NCI-H510A treated with DMSO at 0.1 percent for 48 hours (cell line): Measurements from ENCODE around the gene TDP1.
"Not testable (repeated sequence)": the region's sequence is repeated elsewhere in the genome, so short reads cannot be mapped to it uniquely, and the experiment has no call there.

Experiments
- DNase-seq: peaks from one replicate; lab custom pipeline; 2025; lab: John Stamatoyannopoulos, UW

The TDP1 gene

GRCh38 chr14:89990218-89990617, 34.5 kb downstream of the TDP1 start:
- no peak for DNase-seq

- DNase-seq: no peak
Observed at GRCh38 chr14:89990623-89991275, 35.0 kb downstream of the TDP1 start.

- DNase-seq: no peak
Observed at GRCh38 chr14:89992273-89992672, 36.5 kb downstream of the TDP1 start.

- no peak for DNase-seq
Observed at GRCh38 chr14:89996963-89997362, 41.2 kb downstream of the TDP1 start.

GRCh38 chr14:90000935-90001334, 45.2 kb downstream of the TDP1 start:
- no peak for DNase-seq

- DNase-seq: no peak
Observed at GRCh38 chr14:90003526-90004307, 48.0 kb downstream of the TDP1 start.

GRCh38 chr14:90005441-90005840, 49.7 kb downstream of the TDP1 start:
- DNase-seq: no peak

- no peak for DNase-seq
Observed at GRCh38 chr14:90005939-90006530, 50.3 kb downstream of the TDP1 start.

GRCh38 chr14:90017371-90017770, 61.6 kb downstream of the TDP1 start:
- DNase-seq: no peak

- DNase-seq: no peak
Observed at GRCh38 chr14:90019824-90020523, 64.2 kb downstream of the TDP1 start.

GRCh38 chr14:90023176-90023896, 67.6 kb downstream of the TDP1 start:
- no peak for DNase-seq

GRCh38 chr14:90024910-90025309, 69.2 kb downstream of the TDP1 start:
- no peak for DNase-seq

GRCh38 chr14:90026608-90027007, 70.9 kb downstream of the TDP1 start:
- not testable (repeated sequence) for DNase-seq

- DNase-seq: no peak
Observed at GRCh38 chr14:90027842-90028241, 72.1 kb downstream of the TDP1 start.

GRCh38 chr14:90034156-90034555, 78.4 kb downstream of the TDP1 start:
- no peak for DNase-seq

- no peak for DNase-seq
Observed at GRCh38 chr14:90034835-90035525, 79.3 kb downstream of the TDP1 start.

GRCh38 chr14:90039253-90040010, 83.7 kb downstream of the TDP1 start:
- DNase-seq: no peak

GRCh38 chr14:90040411-90040810, 84.7 kb downstream of the TDP1 start:
- no peak for DNase-seq

GRCh38 chr14:90042496-90043252, 86.9 kb downstream of the TDP1 start:
- no peak for DNase-seq

- no peak for DNase-seq
Observed at GRCh38 chr14:90045616-90046015, 89.9 kb downstream of the TDP1 start.
